SU-DHL-6 (cell line): Measurements from ENCODE around the gene PIGW.

Experiments
- H2AFZ ChIP-seq: fragments of 200-600 bp; sonication (generic); 2 replicates; pipeline ENCODE4 v1.6.1; 2014; ENCODE audit warnings: low read depth, mild to moderate bottlenecking, moderate library complexity, mixed read lengths, antibody characterized with exemption, low read length; ENCODE audit not compliant: severe bottlenecking
- H3F3A ChIP-seq: fragments of 200-600 bp; shearing (Covaris generic); 2 replicates; pipeline ENCODE4 v1.6.0; 2016; ENCODE audit warnings: antibody characterized with exemption, mild to moderate bottlenecking; ENCODE audit not compliant: insufficient read depth
- H3K27ac ChIP-seq: fragments of 200-600 bp; sonication (generic); 2 replicates; pipeline ENCODE4 v1.5.1; 2016; ENCODE audit warnings: low read depth, mild to moderate bottlenecking, low read length, moderate library complexity, mixed read lengths
- H3K27me3 ChIP-seq: fragments of 200-600 bp; sonication (generic), shearing (Covaris generic); 2 replicates; pipeline ENCODE4 v1.6.0; 2014; ENCODE audit warnings: mild to moderate bottlenecking, low read length
- H3K36me3 ChIP-seq: fragments of 200-600 bp; sonication (generic); 2 replicates; pipeline ENCODE4 v1.6.1; 2014; ENCODE audit warnings: mild to moderate bottlenecking, low read length, mixed read lengths
- H3K4me2 ChIP-seq: fragments of 300-600, 200-600 bp; shearing (Covaris generic), sonication (generic); 2 replicates; pipeline ENCODE4 v1.6.0; 2014; ENCODE audit warnings: low read length, low read depth, mild to moderate bottlenecking; ENCODE audit not compliant: poor library complexity, severe bottlenecking
- H3K4me3 ChIP-seq: fragments of 200-600 bp; sonication (generic); 2 replicates; pipeline ENCODE4 v1.5.1; 2014; ENCODE audit warnings: antibody characterized with exemption, low read length, mild to moderate bottlenecking, mixed read lengths; ENCODE audit not compliant: insufficient read depth, poor library complexity, severe bottlenecking
- H3K79me2 ChIP-seq: fragments of 200-600 bp; sonication (generic); 2 replicates; pipeline ENCODE4 v1.6.1; 2014; ENCODE audit warnings: mild to moderate bottlenecking, low read length, moderate library complexity; ENCODE audit not compliant: insufficient read depth
- H3K9ac ChIP-seq: fragments of 200-600 bp; sonication (generic); 2 replicates; pipeline ENCODE4 v1.7.0; 2014; ENCODE audit warnings: mild to moderate bottlenecking, low read length
- H3K9me2 ChIP-seq: fragments of 200-600 bp; sonication (generic); replicated peaks from 2 replicates; pipeline ENCODE4 v1.6.1; 2014; ENCODE audit warnings: low read length; ENCODE audit not compliant: insufficient read depth
- H3K9me3 ChIP-seq: fragments of 200-600 bp; sonication (generic); 2 replicates; pipeline ENCODE4 v1.6.1; 2014; ENCODE audit warnings: low read length, mixed read lengths; ENCODE audit not compliant: insufficient read depth
- H4K20me1 ChIP-seq: fragments of 200-600 bp; sonication (generic); 2 replicates; pipeline ENCODE4 v1.6.1; 2014; ENCODE audit warnings: low read depth, mild to moderate bottlenecking, antibody characterized with exemption, low read length, moderate library complexity, mixed read lengths
- CTCF ChIP-seq: fragments of 200-600 bp; sonication (generic); IDR thresholded peaks from one replicate; pipeline ENCODE4 v1.5.1; 2017; ENCODE audit warnings: antibody characterized with exemption, mild to moderate bottlenecking, low read length, moderate library complexity; ENCODE audit not compliant: insufficient read depth, poor library complexity, severe bottlenecking
- EZH2phosphoT487 ChIP-seq: fragments of 200-600 bp; sonication (generic), shearing (Covaris generic); conservative IDR thresholded peaks from 2 replicates; pipeline ENCODE4 v1.6.1; 2018; ENCODE audit warnings: mild to moderate bottlenecking, antibody characterized with exemption, low read length, moderate library complexity, mixed read lengths

Gene PIGW

DNA sequence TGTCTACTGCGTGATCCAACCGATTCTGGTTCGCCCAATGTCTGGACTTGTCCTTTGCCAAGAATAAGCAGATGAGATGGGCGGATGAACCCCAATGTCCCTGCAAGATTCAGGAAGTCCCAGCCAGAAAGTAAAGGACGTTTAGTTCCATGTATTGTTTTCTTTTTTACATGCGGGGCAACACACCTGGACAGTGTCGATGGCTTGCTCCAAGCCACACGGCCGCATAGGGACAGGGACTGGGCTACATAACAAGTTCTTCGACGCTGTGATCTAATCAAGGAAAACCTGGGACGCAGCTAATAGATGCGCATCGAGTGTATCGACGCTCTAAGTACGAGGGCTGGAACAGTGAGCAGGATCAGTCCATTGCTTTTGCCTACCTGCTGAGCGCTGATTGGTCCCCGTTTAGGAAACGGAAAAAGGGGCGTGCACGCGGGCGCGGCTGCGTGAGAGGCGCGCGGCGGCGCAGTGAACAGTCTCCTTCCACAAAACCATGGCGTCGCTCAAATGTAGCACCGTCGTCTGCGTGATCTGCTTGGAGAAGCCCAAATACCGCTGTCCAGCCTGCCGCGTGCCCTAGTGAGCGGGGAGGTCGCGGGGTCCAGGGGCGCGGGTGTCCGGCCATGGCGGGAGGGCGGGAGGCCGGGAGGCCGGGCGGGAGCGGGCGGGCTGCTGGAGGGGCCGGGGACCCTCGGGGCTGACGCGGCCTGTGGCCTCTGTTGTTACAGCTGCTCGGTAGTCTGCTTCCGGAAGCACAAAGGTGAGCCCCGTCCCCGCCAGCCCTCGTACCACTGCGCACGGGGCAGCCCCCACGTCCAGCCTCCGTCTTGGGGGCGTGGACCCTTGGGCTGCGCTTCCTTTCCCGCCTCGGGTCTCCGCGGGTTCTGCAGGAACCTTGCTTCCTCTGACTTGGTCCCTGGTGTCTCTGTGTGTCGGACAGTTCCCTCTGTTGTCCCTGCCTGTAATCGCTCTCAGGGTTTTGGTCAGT lies 48.3 kb upstream of the PIGW start, which contains the start of gene ZNHIT3:
Gene ZNHIT3 (plus strand): TSS at position 478 of the 991 bp plus-strand sequence. CDS start 19 bp downstream, at position 497.
- Histone ChIP-seq H3K4me2 (peak within 1 kb of the TSS; percentile 93), H3K9me2 (no peaks in the 10 kb centered on the region), H3K27me3 (no peaks in the 10 kb centered on the region), H3K9ac (peak within 1 kb of the TSS; percentile 67), H3K79me2 (peaks cover 44% of the 10 kb centered on the region), H3F3A (peaks cover 3% of the 10 kb centered on the region; the same call in 1 of the 2 replicates), H3K27ac (peak within 1 kb of the TSS; percentile 51), H3K36me3 (no peaks in the 10 kb centered on the region), H2AFZ (peak within 1 kb of the TSS; percentile 84), H3K9me3 (no peaks in the 10 kb centered on the region), H3K4me3 (peak within 1 kb of the TSS; percentile 80), H4K20me1 (no peaks in the 10 kb centered on the region)
- TF ChIP-seq EZH2phosphoT487 (no peak), CTCF (no peak)

- H3K36me3 ChIP-seq = peaks cover 10% of the 10 kb centered on the region
- no peaks in the 10 kb centered on the region for H3K9me2 ChIP-seq
- H2AFZ ChIP-seq = no peak overlapping the region
- H3K4me3 ChIP-seq = no peak overlapping the region
- H3K79me2 ChIP-seq = peaks cover 37% of the 10 kb centered on the region
- no peak overlapping the region for H3K9ac ChIP-seq
- no peak overlapping the region for H3K4me2 ChIP-seq
- no peaks in the 10 kb centered on the region for H3K9me3 ChIP-seq
- H4K20me1 ChIP-seq = no peaks in the 10 kb centered on the region; the same call in 1 of the 2 replicates
- H3K27ac ChIP-seq = no peak overlapping the region
- TF ChIP-seq EZH2phosphoT487 (no peak), CTCF (no peak)
- H3F3A ChIP-seq = peaks cover 3% of the 10 kb centered on the region; the same call in 1 of the 2 replicates
- H3K27me3 ChIP-seq = no peaks in the 10 kb centered on the region
Observed at GRCh38 chr17:36493956-36494355, 40.8 kb upstream of the PIGW start.

GRCh38 chr17:36494674-36495073 lies 40.1 kb upstream of the PIGW start:
- H3K36me3 ChIP-seq = peaks cover 10% of the 10 kb centered on the region
- no peak overlapping the region for H3K27ac ChIP-seq
- no peak overlapping the region for H3K4me3 ChIP-seq
- H3K79me2 ChIP-seq = peaks cover 31% of the 10 kb centered on the region
- H3K27me3 ChIP-seq = no peaks in the 10 kb centered on the region
- H2AFZ ChIP-seq = no peak overlapping the region
- H3K9ac ChIP-seq = no peak overlapping the region
- TF ChIP-seq CTCF (no peak), EZH2phosphoT487 (no peak)
- no peak overlapping the region for H3K4me2 ChIP-seq
- no peaks in the 10 kb centered on the region for H3K9me2 ChIP-seq
- peaks cover 3% of the 10 kb centered on the region; the same call in 1 of the 2 replicates for H3F3A ChIP-seq
- no peaks in the 10 kb centered on the region for H3K9me3 ChIP-seq
- H4K20me1 ChIP-seq = no peaks in the 10 kb centered on the region; the same call in 1 of the 2 replicates
